B cell (primary cell): ENCODE results near the gene FES. TPM values are rescaled to one million over a fixed set of nuclear protein-coding genes. Genes with fewer than 3 reads are reported as not detected.

ENCODE experiments used
- ATAC-seq: fragments of 200-7000 bp; cut with Tn5 transposase; one replicate; pipeline ENCODE4 v1.10.0; 2021; ENCODE audit warnings: low read depth, mild to moderate bottlenecking, moderate number of reproducible peaks, moderate library complexity
- CTCF ChIA-PET: fragments of 350-600 bp; sonication (Branson Sonifier 250); formaldehyde crosslinking; loops from one replicate; lab custom pipeline; 2021; ENCODE audit warnings: antibody characterized with exemption, inconsistent platforms; lab: Charles Lee
- POLR2A ChIA-PET: fragments of 350-600 bp; sonication (Branson Sonifier 250); formaldehyde crosslinking; loops from one replicate; lab custom pipeline; 2021; ENCODE audit warnings: antibody characterized with exemption; lab: Charles Lee
- DNase-seq: peaks from one replicate; pipeline ENCODE4 v3.0.0; 2013
- H2AFZ ChIP-seq: 2 replicates; pipeline ENCODE4 v1.6.1; 2012; ENCODE audit warnings: mild to moderate bottlenecking, low read depth, low read length; ENCODE audit not compliant: insufficient read depth, poor library complexity, severe bottlenecking
- H3K27ac ChIP-seq, 2 donors: 1 replicate in 1 of 2; 2 replicates in 1 of 2; pipeline ENCODE4 v1.5.1; 2012 to 2013; ENCODE audit warnings: low read length in 2 of 2, mild to moderate bottlenecking in 2 of 2, moderate library complexity in 1 of 2
- H3K27me3 ChIP-seq, 4 experiments: fragments of 200-600 bp in 1 of 4; sonication (generic) in 1 of 4; replicated peaks in 1 of 4; 1 replicate in 2 of 4; 2 replicates in 2 of 4; pipeline versions ENCODE4 v1.6.1 to v1.7.0; 2013 to 2016; ENCODE audit warnings: low read length in 3 of 4, mild to moderate bottlenecking in 2 of 4, mixed read lengths in 1 of 4, moderate library complexity in 1 of 4; ENCODE audit not compliant: insufficient read depth in 4 of 4, control insufficient read depth in 3 of 4; ENCODE audit errors: control extremely low read depth in 1 of 4
- H3K36me3 ChIP-seq, 2 experiments: replicated peaks in 1 of 2; 1 replicate in 1 of 2; 2 replicates in 1 of 2; pipeline versions ENCODE4 v1.6.1 to v1.7.1; 2013; ENCODE audit warnings: low read length in 1 of 2; ENCODE audit not compliant: insufficient read depth in 2 of 2, control insufficient read depth in 1 of 2; ENCODE audit errors: control extremely low read depth in 1 of 2, extremely low read depth in 1 of 2
- H3K4me1 ChIP-seq, 2 donors: fragments of 200-600 bp in 1 of 2; sonication (generic) in 1 of 2; 1 replicate in 1 of 2; 2 replicates in 1 of 2; pipeline versions ENCODE4 v1.5.1 to v1.6.1; 2013 to 2017; ENCODE audit warnings: low read length in 2 of 2; ENCODE audit not compliant: control insufficient read depth in 2 of 2, insufficient read depth in 2 of 2
- H3K4me2 ChIP-seq: replicated peaks from 2 replicates; pipeline ENCODE3; 2012; ENCODE audit warnings: mild to moderate bottlenecking, low read depth, low read length; ENCODE audit not compliant: poor library complexity, severe bottlenecking
- H3K4me3 ChIP-seq, 5 experiments: fragments of 200-600 bp in 1 of 5; sonication (generic) in 1 of 5; 1 replicate in 3 of 5; 2 replicates in 2 of 5; pipeline versions ENCODE4 v1.5.1 to v1.7.0; 2011 to 2016; ENCODE audit warnings: low read length in 4 of 5, mild to moderate bottlenecking in 4 of 5, low read depth in 2 of 5, control low read depth in 1 of 5, moderate library complexity in 1 of 5; ENCODE audit not compliant: insufficient read depth in 1 of 5; ENCODE audit errors: control extremely low read depth in 1 of 5, extremely low read depth in 1 of 5
- H3K79me2 ChIP-seq: fragments of 200-600 bp; sonication (generic); one replicate; pipeline ENCODE4 v1.6.0; 2016; ENCODE audit warnings: low read length; ENCODE audit not compliant: control insufficient read depth, insufficient read depth
- H3K9ac ChIP-seq: fragments of 200-600 bp; sonication (generic); 2 replicates; pipeline ENCODE4 v1.6.1; 2017; ENCODE audit warnings: mild to moderate bottlenecking, low read length, moderate library complexity
- H3K9me3 ChIP-seq, 3 donors: one replicate each; pipeline versions ENCODE4 v1.6.1 to v1.7.1; 2013; ENCODE audit warnings: low read length in 2 of 3; ENCODE audit not compliant: control insufficient read depth in 2 of 3, insufficient read depth in 1 of 3; ENCODE audit errors: control extremely low read depth in 1 of 3
- H4K20me1 ChIP-seq: 2 replicates; pipeline ENCODE4 v1.6.0; 2012; ENCODE audit warnings: mild to moderate bottlenecking, low read length; ENCODE audit not compliant: insufficient read depth, control insufficient read depth, poor library complexity, severe bottlenecking
- H3K27ac Mint-ChIP-seq: one replicate; pipeline ENCODE4 v1.8.0; 2021; ENCODE audit warnings: mixed read lengths
- H3K27me3 Mint-ChIP-seq: one replicate; pipeline ENCODE4 v1.8.0; 2021; ENCODE audit warnings: mixed read lengths
- H3K4me1 Mint-ChIP-seq: one replicate; pipeline ENCODE4 v1.8.0; 2021; ENCODE audit warnings: mixed read lengths
- H3K4me3 Mint-ChIP-seq: one replicate; pipeline ENCODE4 v1.8.0; 2021; ENCODE audit warnings: mixed read lengths
- H3K9me3 Mint-ChIP-seq: one replicate; pipeline ENCODE4 v1.8.0; 2022; ENCODE audit warnings: mixed read lengths; ENCODE audit not compliant: insufficient read depth
- EZH2 ChIP-seq: IDR thresholded peaks from 2 replicates; pipeline ENCODE4 v1.6.1; 2012; ENCODE audit warnings: borderline replicate concordance, low read depth, mild to moderate bottlenecking, moderate library complexity, low read length; ENCODE audit not compliant: insufficient read depth, poor library complexity, severe bottlenecking
- WGBS: methylation state at CpG from one replicate; pipeline ENCODE4 v1.1.5; 2013; ENCODE audit warnings: missing lambda C conversion rate; ENCODE audit not compliant: insufficient coverage; 5-methylcytosine and 5-hydroxymethylcytosine counted together
- intact Hi-C: fragments of 100-400 bp; cut with micrococcal nuclease; formaldehyde crosslinking; loops from one replicate; pipeline ENCODE4 v1.10.0; 2022
- polyA plus RNA-seq: library from polyadenylated mRNA; depleted of rRNA; stranded (reverse); fragments of >200 nt; gene quantifications from 2 replicates; pipeline ENCODE4 v1.2.3, GENCODE V29; 2012
- total RNA-seq, 2 donors: library from RNA; stranded (reverse); fragments of 120-200 nt in 1 of 2; gene quantifications; 1 replicate in 1 of 2; 2 replicates in 1 of 2; pipeline versions ENCODE4 v1.2.3 to v1.2.4, GENCODE V29; 2013 to 2022
- TF ChIP-seq, protein P1 (sequence below): fragments of 200-600 bp; IDR thresholded peaks from one replicate; pipeline ENCODE4 v1.8.0; 2022; ENCODE audit warnings: antibody characterized with exemption, mild to moderate bottlenecking

FES gene
- total and polyA plus RNA-seq, 2 donors (not counting 1 experiment from before 2014, with no cell fraction given), result 23.9 to 31.4 TPM

DNA sequence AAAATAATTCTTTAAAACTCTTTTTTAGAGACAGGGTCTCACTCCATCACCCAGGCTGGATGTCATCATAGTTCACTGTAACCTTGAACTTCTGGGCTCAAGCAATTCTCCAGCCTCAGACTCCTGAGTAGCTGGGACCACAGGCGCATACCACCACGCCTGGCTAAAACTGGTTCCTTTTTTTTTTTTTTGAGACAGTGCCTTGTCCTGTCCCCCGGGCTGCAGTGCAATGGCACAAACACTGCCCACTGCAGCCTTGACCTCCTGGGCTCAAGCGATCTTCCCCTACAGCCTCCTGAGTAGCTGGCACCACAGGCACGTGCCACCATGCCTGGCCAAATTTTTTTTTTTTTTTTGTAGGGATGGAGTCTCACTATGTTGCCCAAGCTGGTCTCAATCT is 39.6 kb upstream of the FES start:
- H3K4me3 Mint-ChIP-seq, result peak overlapping the region; percentile 14
- H3K27ac ChIP-seq, result no peak overlapping the region
- no peaks in the 10 kb centered on the region for H3K27me3 ChIP-seq
- POLR2A ChIA-PET, result interaction anchor here (0.7 to 1.6 kb wide), 4 partner anchors 10 to 62 kb away, joined by 3 to 5 read pairs (median 4); no protein-coding TSS in a partner anchor
- no peak overlapping the region for H2AFZ ChIP-seq
- H3K27me3 Mint-ChIP-seq, result no peaks in the 10 kb centered on the region
- peak overlapping the region; percentile 32 for H3K4me2 ChIP-seq
- H3K4me1 ChIP-seq, result peaks cover 20 to 27% of the 10 kb centered on the region in 2 donors
- CTCF ChIA-PET, result interaction anchor here (0.7 to 2.7 kb wide), 6 partner anchors 8 to 464 kb away, joined by 3 to 12 read pairs (median 4); partner anchors contain the start of gene FES
- ATAC-seq, result peak; percentile 16
- H3K79me2 ChIP-seq, result peaks cover 6% of the 10 kb centered on the region
- WGBS, result 80% methylated on average over 4 of the region's 5 CpGs
- H3K9me3 ChIP-seq, result no peaks in the 10 kb centered on the region
- TF ChIP-seq EZH2, result no peak
- TF ChIP-seq, protein P1, sequence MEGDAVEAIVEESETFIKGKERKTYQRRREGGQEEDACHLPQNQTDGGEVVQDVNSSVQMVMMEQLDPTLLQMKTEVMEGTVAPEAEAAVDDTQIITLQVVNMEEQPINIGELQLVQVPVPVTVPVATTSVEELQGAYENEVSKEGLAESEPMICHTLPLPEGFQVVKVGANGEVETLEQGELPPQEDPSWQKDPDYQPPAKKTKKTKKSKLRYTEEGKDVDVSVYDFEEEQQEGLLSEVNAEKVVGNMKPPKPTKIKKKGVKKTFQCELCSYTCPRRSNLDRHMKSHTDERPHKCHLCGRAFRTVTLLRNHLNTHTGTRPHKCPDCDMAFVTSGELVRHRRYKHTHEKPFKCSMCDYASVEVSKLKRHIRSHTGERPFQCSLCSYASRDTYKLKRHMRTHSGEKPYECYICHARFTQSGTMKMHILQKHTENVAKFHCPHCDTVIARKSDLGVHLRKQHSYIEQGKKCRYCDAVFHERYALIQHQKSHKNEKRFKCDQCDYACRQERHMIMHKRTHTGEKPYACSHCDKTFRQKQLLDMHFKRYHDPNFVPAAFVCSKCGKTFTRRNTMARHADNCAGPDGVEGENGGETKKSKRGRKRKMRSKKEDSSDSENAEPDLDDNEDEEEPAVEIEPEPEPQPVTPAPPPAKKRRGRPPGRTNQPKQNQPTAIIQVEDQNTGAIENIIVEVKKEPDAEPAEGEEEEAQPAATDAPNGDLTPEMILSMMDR, result no peak
- no peak for DNase-seq
- intact Hi-C loops, result loop anchor here (1.0 kb wide), 1 partner anchor 9 kb away; no protein-coding TSS in a partner anchor
- no peak overlapping the region for H3K9ac ChIP-seq
- H3K4me3 ChIP-seq, result no peak overlapping the region
- peak overlapping the region; percentile 79 for H3K27ac Mint-ChIP-seq
- no peaks in the 10 kb centered on the region for H3K36me3 ChIP-seq
- no peaks in the 10 kb centered on the region for H4K20me1 ChIP-seq
- H3K4me1 Mint-ChIP-seq, result peaks cover 27% of the 10 kb centered on the region
- no peaks in the 10 kb centered on the region for H3K9me3 Mint-ChIP-seq

- Mint-ChIP-seq H3K4me1 (peaks cover 22% of the 10 kb centered on the region), H3K27me3 (no peaks in the 10 kb centered on the region), H3K9me3 (no peaks in the 10 kb centered on the region), H3K27ac (peak overlapping the region; percentile 79), H3K4me3 (peak overlapping the region; percentile 14)
- H4K20me1 ChIP-seq, result no peaks in the 10 kb centered on the region
- H2AFZ ChIP-seq, result peak overlapping the region; percentile 12
- intact Hi-C loops, result loop anchor here (1.0 kb wide), 1 partner anchor 8 kb away; no protein-coding TSS in a partner anchor
- no peaks in the 10 kb centered on the region for H3K79me2 ChIP-seq
- no peak for TF ChIP-seq EZH2
- TF ChIP-seq, protein P1, result no peak
- H3K27ac ChIP-seq, result no peak overlapping the region
- CTCF ChIA-PET, result interaction anchor here (0.7 to 2.7 kb wide), 6 partner anchors 9 to 465 kb away, joined by 3 to 12 read pairs (median 4); partner anchors contain the start of gene FES
- H3K9ac ChIP-seq, result no peak overlapping the region
- no peaks in the 10 kb centered on the region for H3K9me3 ChIP-seq
- DNase-seq, result peak; percentile 60
- H3K27me3 ChIP-seq, result no peaks in the 10 kb centered on the region
- no peak overlapping the region for H3K4me3 ChIP-seq
- ATAC-seq, result peak; percentile 93
- 41% methylated on average over 5 of the region's 9 CpGs for WGBS
- peak overlapping the region; percentile 32 for H3K4me2 ChIP-seq
- peaks cover 14 to 20% of the 10 kb centered on the region in 2 donors for H3K4me1 ChIP-seq
- H3K36me3 ChIP-seq, result no peaks in the 10 kb centered on the region
- POLR2A ChIA-PET, result interaction anchor here (0.6 to 1.6 kb wide), 5 partner anchors 9 to 62 kb away, joined by 3 to 4 read pairs (median 3); no protein-coding TSS in a partner anchor
Observed at GRCh38 chr15:90845201-90845949, 38.9 kb upstream of the FES start.
